ENCODE results near the gene PRDM16. TPM values are rescaled to one million over a fixed set of nuclear protein-coding genes. Genes with fewer than 3 reads are reported as not detected.

The PRDM16 gene
- total RNA-seq, 1 donor from 2014 or later: 12.9 TPM

GRCh38 chr1:3129133-3129490 lies 60.1 kb downstream of the PRDM16 start:
- intact Hi-C loops (cut with DNase I): no loop called here

GRCh38 chr1:3130268-3130667 lies 61.3 kb downstream of the PRDM16 start:
- DNase-seq (ENCODE audit: low spot score): no peak
- intact Hi-C loops (cut with DNase I): no loop called here

More at GRCh38 chr1:3129133-3129490, 60.1 kb downstream of the PRDM16 start:
- DNase-seq (ENCODE audit: low spot score): no peak

GRCh38 chr1:3132660-3133059 lies 63.7 kb downstream of the PRDM16 start:
- intact Hi-C loops (cut with DNase I): no loop called here
- no peak for DNase-seq (ENCODE audit: low spot score)

DNA sequence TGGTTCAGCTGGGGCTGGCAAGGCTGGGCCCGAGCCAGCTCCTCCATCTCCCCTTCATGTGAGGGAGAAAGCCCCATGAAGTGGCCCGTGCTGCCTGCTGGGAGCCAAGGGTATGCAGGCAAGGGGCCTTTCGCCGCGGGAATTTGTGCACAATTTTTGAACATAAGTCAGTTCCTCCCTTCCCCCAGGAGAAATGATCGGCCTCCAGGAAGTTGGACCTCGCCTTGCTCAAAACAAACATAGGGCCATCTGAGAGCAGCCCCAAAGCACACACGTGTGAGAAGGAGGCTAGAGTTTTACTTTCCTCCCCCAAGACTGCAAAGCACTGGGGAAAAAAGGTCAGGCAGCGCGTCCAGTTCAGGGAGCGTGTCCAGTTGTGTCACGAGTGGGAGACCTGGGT lies 64.7 kb downstream of the PRDM16 start:
- intact Hi-C loops (cut with DNase I): no loop called here
- no peak for DNase-seq (ENCODE audit: low spot score)

DNA sequence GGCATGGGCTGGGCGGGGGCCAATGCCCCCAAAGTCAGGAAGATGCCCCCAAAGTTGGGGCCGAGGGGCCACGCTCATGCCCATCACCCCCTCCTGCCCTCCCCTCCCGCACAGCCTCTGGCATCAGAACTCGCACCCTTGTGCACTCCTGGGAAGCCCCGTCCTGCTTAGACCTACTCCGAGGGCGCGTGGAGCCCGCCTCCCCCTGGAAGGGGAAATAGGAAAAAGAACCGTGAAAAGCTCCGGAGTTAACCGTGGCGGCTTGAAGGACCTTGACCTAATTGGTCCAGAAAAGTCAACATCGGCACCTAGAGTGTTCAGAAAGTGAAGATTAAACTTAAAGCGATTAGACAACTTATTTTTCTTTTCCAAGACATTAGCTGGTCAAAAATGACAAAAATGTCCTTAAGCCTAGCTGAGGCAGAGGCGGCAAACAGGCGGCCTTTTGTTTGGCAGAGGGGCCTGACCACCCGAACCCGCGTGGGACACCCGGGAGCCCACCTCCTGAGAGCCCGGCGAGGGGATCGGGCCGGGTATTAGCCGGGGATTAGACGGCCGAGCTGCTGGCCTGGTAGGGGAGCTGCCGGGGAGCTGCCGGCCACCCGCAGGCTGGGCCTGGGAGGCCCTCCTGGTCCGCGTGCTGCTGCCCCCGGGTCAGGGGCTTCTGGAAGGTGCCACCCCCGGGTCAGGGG lies 65.5 kb downstream of the PRDM16 start:
- no peak for DNase-seq (ENCODE audit: low spot score)
- intact Hi-C loops (cut with DNase I): no loop called here

DNA sequence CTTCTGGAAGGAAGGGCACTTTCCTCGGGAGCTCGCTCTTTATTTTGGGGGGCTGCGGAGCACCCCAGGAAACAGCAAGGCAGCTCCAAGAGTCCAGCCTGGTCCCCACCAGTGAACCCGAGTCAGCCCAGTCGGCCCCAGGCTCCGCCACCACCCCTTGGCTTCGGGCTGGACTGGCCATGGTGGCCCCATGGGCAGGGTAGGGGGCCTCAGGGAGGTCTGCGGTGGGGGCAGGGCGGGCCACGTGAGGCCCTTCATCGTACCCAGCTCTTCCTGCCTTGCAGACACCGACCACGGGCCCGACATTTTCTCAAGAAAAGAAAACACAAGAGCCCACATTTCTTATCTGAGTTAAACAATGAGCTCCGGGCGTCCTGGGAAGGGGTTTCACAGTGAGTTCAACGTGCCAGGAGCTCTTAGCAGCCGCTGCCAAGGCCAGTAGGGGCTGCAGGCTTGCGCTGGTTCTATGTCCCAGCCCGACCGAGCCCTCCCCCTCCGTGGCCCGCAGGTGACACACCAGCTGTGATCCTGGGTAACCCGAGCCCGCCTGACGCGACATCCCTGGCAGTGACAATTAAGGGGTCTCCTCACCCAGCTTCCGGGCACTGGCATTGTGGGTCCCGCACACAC lies 66.2 kb downstream of the PRDM16 start:
- DNase-seq (ENCODE audit: low spot score): no peak
- intact Hi-C loops (cut with DNase I): no loop called here

DNA sequence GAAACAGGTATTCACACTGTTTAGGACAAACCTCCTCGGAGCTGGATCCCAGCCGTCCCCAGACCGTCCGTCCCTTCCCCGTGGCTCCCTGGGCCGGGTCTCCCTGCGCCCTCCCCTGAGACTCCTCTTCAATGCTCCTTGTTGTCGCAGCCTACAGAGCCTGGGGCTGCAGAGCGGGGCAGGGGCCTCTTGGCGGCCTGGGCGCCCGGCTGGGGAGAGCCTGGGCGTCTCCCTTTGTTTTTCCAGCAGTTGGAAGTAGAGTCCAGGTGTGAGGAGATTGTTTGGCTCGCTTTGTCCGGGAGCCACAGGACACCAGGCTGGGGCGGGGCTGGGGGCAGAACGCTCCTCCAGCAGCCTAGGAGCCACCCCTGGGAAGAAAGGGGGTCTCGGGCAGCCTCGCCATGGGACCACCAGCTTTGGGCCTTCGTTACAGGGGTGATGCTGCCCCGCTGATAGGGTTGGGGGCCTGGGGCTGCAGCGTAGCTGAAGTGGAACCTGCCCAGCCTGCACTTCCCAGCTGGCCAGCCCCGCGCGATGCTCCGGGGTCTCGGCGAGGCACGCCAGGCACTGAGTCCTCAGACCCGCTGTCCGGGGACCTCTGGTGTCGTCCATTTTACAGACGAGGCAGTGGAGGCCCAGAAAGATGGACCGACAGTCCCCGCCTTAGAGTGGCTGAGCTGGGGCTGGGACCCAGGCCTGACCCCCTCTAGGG lies 66.9 kb downstream of the PRDM16 start:
- intact Hi-C loops (cut with DNase I): no loop called here
- DNase-seq (ENCODE audit: low spot score): no peak

GRCh38 chr1:3136532-3136931 lies 67.5 kb downstream of the PRDM16 start:
- intact Hi-C loops (cut with DNase I): no loop called here
- no peak for DNase-seq (ENCODE audit: low spot score)

DNA sequence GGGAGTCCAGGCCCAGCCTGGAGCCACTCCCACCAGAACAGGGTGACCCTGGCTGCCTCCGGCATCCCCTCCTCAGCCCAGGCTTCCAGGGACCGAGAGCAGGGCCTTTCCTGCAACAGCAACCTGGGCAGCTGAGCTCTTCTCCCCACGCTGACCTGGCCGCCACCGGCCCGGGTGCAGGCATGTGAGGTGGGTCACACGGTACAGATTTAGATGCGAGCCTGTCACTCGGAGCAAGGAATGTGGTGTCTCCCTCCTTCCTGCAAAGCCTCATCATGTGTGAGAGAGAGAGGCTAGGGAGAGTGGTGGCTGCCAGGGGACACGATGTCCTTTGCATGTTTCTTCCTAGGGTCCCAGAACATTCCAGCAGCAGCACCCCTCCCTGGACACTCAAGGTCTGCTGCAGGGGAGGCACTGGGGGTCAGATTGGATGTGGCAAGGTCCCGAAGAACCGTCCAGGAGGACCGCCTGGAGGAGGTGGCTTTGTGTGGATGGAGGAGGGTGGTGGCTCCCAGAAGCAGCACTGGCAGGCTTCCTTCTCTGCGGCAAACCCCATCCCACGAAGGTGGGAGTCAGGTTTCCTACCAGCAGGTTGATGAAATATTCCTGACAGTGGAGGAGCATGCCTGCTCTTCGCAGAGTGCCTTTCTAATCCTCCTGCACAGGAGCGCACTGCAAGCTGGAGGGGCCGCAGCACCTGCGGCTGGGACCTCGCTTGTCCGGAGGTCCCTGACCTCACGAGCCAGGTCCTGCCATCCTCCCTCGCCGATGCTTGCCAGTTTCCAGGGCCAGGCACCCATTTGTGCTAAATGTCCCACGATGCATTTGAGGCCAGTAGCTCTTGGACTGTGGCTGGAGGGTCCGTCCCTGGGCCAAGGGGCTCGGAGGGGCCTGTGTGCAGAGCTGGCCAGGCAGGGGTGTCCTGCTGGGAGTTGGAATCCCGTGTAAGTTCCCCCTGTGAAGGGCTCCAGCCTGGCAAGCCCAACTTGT lies 68.4 kb downstream of the PRDM16 start:
- no peak for DNase-seq (ENCODE audit: low spot score)
- intact Hi-C loops (cut with DNase I): no loop called here

DNA sequence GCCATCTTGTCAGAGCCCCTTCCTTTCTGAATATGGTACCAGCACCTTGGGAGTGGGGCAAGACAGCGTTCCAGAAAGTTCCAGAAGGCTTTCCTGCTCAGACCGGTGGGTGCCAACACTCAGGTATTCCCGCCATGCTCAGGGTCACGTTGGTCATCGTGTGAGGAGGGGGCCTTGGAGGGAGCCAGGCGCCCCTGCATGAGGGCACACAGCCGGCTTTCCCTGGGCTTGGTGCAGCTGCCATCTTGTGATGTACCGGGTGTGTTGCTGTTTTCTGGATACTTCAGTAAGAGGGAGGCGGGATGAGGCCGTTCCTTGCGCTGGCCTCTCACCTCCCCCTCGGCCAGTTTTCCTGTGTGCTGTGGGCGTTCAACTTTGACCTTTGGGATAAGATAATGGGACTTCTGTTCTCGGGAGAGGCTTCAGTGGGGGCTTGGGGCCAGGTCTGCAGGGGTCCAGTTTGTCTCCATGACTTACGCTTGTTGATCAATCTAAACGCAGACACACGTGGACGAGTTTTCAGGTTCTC lies 69.7 kb downstream of the PRDM16 start:
- intact Hi-C loops (cut with DNase I): no loop called here
- no peak for DNase-seq (ENCODE audit: low spot score)

DNA sequence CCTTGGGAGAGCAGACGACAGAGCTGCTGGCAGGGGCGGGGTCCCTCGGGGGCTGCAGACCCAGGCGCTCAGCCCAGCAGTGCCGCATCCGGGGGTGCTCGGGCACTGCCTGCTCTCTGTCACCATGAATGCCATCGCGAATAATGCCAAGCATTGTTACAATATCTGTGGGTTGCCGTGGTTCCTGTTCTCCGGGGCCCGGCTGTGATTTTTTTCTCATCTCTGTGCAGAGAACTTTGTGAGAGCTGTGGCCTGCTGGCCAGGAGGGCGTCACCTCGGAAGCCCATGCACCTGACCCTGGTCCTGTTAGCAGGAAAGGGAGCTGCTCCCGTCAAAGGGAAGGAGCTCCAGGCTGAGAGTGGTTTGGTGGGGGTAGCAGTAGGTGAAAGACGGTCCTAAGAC lies 70.4 kb downstream of the PRDM16 start:
- intact Hi-C loops (cut with DNase I): no loop called here
- no peak for DNase-seq (ENCODE audit: low spot score)

DNA sequence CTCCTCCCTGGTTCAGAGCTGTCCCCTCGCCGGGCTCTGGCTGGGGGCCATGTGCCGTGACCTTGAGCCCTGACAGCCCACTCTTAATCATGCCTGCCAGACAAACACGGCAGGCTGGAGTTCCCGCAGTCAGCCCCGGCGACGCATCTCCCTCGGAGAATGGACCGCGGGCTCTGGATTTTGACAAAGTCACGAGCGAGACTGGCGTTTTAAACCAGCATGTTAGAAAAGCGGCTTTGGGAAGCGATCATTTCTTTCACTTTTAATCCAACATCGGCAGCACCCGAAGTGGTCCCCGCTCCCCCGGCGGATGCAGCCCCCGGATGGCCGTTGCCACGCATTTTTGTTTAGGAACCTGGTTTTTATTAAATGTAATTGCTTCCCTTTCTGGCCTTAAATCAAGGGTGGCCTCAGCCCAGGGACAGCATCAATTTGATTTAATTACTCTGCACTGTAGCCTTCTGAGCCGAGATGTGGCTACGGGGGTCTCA lies 70.9 kb downstream of the PRDM16 start:
- DNase-seq (ENCODE audit: low spot score): no peak
- intact Hi-C loops (cut with DNase I): no loop called here

DNA sequence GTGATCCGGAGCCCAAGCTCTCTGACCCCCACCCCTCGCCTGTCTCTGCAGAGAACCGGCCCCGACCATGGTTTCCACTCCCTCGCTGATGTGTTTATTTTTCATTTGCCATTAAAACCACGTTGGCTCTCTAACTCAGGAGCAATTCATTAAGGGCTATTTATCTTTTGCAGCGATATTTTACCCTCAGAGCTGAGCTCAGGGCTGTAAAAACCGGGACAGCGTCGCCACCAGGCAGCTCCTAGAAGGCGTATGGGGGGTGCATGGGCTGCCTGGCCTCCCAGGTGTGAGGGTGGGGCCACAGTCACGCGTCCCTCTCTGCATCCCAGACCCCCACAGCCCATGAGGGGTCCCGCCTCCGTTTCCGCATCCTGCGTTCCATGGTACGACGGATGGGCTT lies 71.4 kb downstream of the PRDM16 start:
- intact Hi-C loops (cut with DNase I): no loop called here
- no peak for DNase-seq (ENCODE audit: low spot score)

DNA sequence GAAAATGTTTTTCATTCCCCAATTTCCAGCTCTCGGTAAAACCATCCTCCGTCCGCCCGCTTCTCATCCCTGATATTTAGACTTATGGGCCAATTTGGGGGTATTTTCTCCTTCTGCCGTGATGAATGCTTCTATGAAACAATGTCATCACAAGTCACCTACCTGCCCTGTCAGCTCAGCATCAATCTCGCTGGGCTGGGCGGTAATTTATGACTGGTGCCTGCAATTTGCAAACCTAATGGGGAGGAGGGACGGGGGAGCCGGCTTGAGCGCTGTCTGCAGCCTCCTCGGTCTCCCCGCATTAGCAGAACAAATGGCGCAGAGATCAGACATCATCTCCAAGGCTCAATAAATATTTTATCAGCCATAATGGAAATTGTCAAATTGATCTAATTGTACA lies 72.1 kb downstream of the PRDM16 start:
- DNase-seq (ENCODE audit: low spot score): no peak
- intact Hi-C loops (cut with DNase I): no loop called here

- intact Hi-C loops (cut with DNase I): no loop called here
- DNase-seq (ENCODE audit: low spot score): no peak
Observed at GRCh38 chr1:3141836-3142235, 72.8 kb downstream of the PRDM16 start.

- DNase-seq (ENCODE audit: low spot score): no peak
- intact Hi-C loops (cut with DNase I): no loop called here
Observed at GRCh38 chr1:3142236-3142635, 73.2 kb downstream of the PRDM16 start.

DNA sequence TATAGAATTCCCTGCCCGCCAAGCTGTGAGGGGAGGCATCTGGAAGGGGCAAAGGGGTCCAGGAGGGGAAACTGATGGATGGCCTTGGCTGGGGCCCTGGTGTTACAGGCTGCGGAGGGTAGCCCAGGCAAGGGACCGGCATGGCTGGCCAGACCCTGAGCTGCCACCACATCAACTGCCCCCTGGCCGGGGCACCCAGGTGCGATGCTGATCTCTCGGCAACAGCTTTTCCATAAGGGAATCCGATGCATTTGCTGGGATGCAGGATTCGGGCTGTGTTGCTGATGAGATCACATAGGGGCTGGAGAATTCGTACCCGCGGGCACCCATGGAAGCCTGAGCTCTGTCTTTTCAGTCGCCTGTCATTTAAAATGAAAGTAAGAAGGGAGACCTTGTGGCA lies 73.7 kb downstream of the PRDM16 start:
- intact Hi-C loops (cut with DNase I): no loop called here
- no peak for DNase-seq (ENCODE audit: low spot score)

DNA sequence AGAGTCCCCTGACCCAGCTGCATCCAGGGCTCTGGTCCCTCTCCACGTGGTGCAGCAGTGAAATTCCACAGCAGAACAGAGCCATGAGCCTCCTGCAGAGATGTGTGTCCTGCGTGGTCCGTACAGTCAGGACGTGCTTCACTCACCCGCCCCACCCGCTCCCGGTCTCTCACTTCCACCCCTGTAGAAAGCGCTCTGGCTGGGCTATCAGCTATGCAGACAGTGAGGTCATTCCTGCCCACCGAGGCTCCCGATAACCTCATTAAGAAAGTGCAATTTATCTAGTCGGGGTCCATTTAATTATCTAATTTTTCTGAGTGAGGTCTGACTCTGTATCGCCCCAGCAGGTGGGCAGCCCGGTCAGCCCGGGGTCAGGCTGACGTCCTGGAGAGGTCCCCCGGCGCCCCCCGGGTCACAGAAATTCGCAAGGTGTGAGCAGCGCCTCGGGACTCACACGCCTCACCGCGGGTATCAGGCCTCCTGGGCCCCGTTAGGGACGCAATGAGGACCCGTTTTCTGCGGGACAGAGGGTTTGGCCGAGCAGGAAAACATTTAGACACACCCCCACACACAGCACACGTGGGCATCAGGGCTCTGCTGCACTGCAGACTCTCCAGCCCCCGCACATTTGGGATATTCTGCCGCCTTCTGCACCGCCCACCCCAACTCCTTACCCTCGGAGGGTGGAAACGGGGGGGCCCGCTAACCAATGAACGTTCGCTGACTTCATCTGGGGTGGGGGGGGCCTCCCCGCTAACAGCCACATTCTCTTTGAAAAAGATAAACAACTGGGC lies 76.7 kb downstream of the PRDM16 start:
- DNase-seq (ENCODE audit: low spot score): no peak
- intact Hi-C loops (cut with DNase I): no loop called here

DNA sequence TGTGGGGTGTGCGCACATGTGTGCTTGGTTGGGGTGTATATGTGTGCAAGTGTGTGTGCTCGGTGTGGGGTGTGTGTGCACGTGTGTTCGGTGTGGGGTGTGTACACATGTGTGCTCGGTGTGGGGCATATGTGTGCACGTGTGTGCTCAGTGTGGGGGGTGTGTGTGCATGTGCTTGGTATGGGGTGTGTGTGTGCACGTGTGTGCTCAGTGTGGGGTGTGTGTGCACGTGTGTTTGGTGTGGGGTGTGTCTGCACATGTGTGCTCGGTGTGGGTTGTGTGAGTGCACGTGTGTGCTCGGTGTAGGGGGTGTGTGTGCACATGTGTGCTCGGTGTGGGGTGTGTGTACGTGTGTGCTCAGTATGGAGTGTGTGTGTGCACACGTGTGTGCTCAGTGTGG lies 77.5 kb downstream of the PRDM16 start:
- intact Hi-C loops (cut with DNase I): no loop called here
- no peak for DNase-seq (ENCODE audit: low spot score)

Measured in cardiac septum (tissue), 1 donor.